Fibroblast of skin of back (primary cell): ENCODE results near the gene CTU2.
A peak's percentile ranks its signal among the peaks of the same experiment; 100 is the strongest.

Source experiments
- DNase-seq: peaks from one replicate; pipeline ENCODE4 v3.0.0-alpha.2; 2013

The CTU2 gene

GRCh38 chr16:88732172-88732960, 26.1 kb downstream of the CTU2 start:
- DNase-seq = no peak

GRCh38 chr16:88732961-88733294, 26.6 kb downstream of the CTU2 start:
- no peak for DNase-seq

DNA sequence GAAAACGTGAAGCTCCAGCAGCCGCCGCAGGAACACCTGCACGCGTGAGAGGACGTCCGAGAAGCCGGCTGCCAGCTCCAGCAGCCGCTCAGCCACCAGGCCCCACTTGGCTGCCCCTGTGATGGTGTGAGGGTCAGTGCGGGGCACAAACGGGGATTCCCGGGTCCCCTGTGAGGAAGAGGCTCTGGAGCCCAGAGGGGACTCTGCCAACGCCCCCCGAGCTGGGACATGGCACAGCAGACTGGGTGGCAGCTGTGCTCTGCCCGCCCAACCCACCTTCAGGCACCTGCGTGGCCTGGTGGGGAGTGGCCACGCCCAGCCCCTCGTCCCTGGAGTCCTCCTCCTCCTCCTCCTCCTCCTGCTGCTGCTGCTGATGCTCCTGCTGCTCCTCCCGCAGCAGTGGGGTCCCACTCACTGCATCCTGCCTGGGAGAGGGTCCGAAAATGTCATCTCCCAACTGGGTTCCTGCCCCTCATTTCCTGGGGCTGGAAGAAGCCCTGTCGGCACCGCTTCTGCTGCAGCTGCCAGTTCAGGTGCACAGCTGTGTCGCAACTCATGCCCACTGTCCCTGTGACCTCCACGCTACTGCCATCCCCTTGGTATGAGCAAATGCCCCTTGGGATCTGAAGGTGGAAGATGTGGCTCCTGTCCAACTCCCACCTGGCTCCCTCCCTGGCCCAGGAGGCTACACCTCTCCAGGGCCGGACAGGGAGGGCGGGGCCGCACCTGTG, 27.5 kb downstream of the CTU2 start:
- no peak for DNase-seq

DNA sequence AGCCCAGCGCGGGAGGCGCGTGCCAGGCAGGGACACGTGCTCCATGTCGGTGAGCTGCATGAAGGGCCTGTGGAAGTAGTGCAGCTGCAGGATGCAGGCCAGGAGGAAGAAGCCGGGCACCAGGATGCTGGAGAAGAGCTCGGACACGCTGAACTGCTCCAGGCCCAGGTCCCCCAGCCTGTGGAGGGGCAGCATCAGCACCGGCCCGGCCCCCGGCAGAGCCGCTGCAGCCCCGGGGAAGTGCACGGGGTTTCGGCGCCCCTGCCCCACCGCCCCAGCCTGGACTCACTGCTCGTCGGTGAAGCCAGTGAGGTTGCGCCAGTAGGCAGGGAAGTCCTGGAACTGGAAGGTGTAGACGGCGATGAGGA, 28.0 kb downstream of the CTU2 start:
- no peak for DNase-seq

GRCh38 chr16:88735121-88735520, 28.8 kb downstream of the CTU2 start:
- DNase-seq = no peak

GRCh38 chr16:88735616-88736015, 29.3 kb downstream of the CTU2 start:
- DNase-seq = no peak

DNA sequence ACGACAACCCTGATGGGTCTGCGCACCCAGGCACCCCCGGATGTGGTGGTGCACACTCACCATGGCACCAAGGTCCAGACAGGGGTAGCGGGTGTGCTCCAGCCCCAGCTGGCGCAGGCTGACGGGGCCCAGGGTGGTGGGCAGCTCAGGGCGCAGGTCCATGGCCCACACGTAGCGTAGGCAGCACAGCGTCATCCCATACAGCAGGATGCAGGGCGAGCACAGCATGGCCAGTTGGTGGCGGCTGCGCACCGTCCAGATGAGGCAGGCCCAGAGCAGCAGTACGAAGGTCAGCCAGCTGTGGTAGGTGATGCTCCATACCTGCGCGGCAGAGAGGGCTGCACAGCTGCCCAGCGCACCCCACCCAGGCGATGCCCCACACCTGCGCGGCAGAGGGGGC, 29.8 kb downstream of the CTU2 start:
- DNase-seq = no peak

GRCh38 chr16:88736496-88736895, 30.2 kb downstream of the CTU2 start:
- no peak for DNase-seq

GRCh38 chr16:88737298-88738150, 31.2 kb downstream of the CTU2 start:
- peak; percentile 65 for DNase-seq

- DNase-seq = no peak
Observed at GRCh38 chr16:88738151-88739084, 32.1 kb downstream of the CTU2 start.

DNA sequence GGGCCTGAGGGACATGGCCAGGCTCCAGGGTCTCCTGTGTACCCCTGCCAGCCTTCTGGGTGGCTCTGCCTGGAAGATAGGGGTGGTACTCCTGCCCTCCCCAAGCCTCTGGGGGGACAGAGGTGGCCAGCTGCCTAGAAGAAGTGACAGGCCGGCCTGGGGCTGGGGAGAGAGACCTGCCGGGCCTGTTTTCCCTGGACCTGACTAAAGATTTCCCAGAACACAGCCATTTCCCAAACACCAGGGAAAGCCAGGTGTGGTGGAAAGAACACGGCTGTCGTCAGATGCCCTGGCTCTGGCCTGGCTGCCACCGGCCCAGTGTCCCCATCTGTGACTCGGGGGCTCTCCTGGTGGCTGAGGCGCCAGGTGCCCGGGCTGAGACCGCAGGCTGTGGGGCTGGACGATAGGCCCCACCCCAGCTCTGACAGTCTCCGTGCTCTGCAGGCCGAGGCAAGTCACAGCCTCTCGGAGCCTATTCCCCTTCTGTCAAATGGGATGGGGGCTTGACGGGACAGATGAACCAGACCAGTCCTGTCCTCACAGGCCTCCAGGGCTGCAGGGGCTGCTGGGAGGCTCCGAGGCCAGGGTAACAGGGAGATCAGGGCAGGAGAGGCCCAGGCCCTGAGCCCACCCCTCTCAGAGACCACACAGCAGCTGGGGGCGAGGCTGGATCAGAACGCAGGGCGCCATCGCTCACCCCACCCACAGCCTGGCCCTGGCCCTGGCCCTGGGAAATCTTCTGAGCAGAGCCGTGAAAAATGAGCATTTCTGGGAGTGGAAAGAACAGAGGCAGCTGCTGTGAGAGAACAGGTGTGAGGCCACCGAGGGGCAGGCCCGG, 33.1 kb downstream of the CTU2 start:
- DNase-seq = no peak

DNA sequence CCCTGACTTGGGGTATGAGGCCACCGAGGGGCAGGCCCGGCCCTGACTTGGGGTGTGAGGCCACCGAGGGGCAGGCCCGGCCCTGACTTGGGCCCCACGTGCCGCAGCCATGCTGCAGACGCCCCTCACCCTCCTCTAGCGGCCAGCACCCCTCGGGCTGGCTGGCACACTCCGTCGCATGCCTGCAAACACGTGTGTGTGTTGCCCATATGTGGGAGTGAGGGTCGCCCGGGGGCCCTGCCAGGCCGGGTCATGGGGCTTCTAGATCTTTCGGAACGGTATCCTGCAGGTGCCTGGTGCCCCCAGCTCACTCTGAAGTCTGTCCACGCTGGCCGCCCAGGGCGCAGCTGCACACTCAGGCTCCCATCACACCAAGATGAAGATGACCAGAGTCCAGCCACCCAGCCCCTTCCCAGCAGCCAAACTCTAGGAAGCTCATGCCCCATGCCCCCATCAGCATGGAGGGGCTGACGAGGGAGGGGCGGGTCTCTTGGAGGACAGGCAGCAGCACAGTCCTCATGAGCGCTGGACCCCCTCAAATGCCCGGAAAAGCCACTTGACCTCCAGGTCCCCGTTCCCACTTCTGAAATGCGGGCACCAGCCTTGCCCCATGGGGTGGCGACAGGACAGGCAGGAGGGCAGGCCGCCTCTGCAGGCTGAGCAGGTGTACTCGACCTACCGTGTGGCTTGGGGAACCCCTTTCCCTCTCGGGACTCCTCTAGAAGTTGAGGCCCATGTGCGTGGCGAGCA, 33.8 kb downstream of the CTU2 start:
- no peak for DNase-seq

DNA sequence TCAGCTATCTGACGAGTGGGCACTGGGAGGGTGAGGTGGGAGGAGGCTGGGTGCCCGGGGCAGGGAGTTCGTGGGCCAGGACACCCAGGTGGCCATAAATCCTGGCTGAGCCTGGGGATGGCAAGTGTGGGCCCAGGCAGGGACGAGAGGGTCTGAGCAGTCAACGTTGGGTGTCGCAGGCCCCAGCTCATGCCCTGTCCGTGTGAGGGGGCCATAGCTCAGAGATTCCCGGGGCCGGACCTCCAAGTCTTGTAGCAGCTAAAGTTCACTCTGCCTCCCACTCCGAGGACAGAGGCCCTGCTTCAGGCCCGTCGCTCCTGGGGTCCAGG, 34.4 kb downstream of the CTU2 start:
- no peak for DNase-seq

DNA sequence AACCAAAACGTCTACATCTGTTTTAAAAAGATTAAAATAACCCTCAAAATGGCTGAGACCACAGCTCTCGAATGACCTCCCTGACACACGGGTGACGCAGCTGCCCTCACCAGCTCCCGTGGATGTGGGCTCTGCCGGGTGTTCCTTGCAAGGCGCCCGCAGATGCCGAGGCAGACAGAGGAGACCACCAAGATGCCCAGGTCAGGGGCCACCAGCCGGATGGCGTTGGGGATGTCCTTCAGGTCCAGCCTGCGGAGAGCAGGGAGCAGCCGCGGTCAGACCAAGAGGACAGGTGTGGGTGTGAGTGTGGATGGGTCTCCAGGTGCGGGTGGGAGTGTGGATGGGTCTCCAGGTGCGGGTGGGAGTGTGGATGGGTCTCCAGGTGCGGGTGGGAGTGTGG, 35.1 kb downstream of the CTU2 start:
- DNase-seq = no peak

GRCh38 chr16:88742896-88743605, 36.7 kb downstream of the CTU2 start:
- DNase-seq = no peak

- peak; percentile 60 for DNase-seq
Observed at GRCh38 chr16:88743693-88744576, 37.6 kb downstream of the CTU2 start.

- no peak for DNase-seq
Observed at GRCh38 chr16:88744577-88745521, 38.5 kb downstream of the CTU2 start.

DNA sequence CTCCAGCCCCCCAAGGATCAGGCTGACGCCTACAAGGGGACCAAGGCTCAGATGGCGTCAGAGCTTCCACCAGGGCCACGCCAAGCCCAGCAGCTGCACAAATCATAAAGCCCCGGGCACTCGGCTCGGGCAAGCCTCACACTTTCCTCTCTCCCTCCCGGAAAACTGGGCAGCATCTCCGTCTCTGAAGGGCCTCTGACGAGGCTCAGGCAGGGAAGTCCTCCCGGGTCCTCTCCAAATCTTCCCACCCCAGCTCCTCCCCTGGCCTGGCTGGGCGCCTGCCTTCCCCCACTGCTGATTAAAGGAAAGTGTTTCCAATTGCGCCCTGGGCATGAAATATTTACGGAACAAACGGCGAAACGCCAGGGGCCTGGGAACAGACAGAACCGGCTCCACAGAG, 40.2 kb downstream of the CTU2 start:
- DNase-seq = no peak
